ENCODE data around the gene LTBP1. TPM values are rescaled to one million over a fixed set of nuclear protein-coding genes. Genes with fewer than 3 reads are reported as not detected.

The LTBP1 gene
- total RNA-seq, 3 donors from 2014 or later, result 13.3 to 18.7 (median 17.4) TPM

GRCh38 chr2:33371304-33372090 is 424.7 kb downstream of the LTBP1 start:
- Histone ChIP-seq H3K4me1 (no peaks in the 10 kb centered on the region), H3K27me3 (no peaks in the 10 kb centered on the region), H3K9me3 (no peaks in the 10 kb centered on the region), H3K27ac (no peak overlapping the region), H3K4me3 (no peak overlapping the region), H3K36me3 (no peaks in the 10 kb centered on the region)
- intact Hi-C loops (cut with DNase I; ENCODE audit: low total_unique reads), result loop anchor here (5.0 kb wide), 1 partner anchor 154 kb away; no protein-coding TSS in a partner anchor
- no peak for DNase-seq (ENCODE audit: low spot score in 2 of 2)
- no peak for TF ChIP-seq POLR2A (IDR thresholded peaks at IDR 0.05)

GRCh38 chr2:33372940-33373553 is 426.3 kb downstream of the LTBP1 start:
- TF ChIP-seq CTCF (IDR thresholded peaks at IDR 0.05) (peak; percentile 51 to 78 (median 68)), POLR2A (IDR thresholded peaks at IDR 0.05) (no peak)
- Histone ChIP-seq H3K9me3 (no peaks in the 10 kb centered on the region), H3K27me3 (no peaks in the 10 kb centered on the region), H3K36me3 (no peaks in the 10 kb centered on the region), H3K4me1 (no peaks in the 10 kb centered on the region), H3K27ac (no peak overlapping the region), H3K4me3 (no peak overlapping the region)
- DNase-seq (ENCODE audit: low spot score in 2 of 2), result no peak
- intact Hi-C loops (cut with DNase I; ENCODE audit: low total_unique reads), result loop anchor here (5.0 kb wide), 1 partner anchor 156 kb away; no protein-coding TSS in a partner anchor

- Histone ChIP-seq H3K4me1 (no peaks in the 10 kb centered on the region), H3K27me3 (no peaks in the 10 kb centered on the region), H3K4me3 (no peak overlapping the region), H3K36me3 (no peaks in the 10 kb centered on the region), H3K9me3 (no peaks in the 10 kb centered on the region), H3K27ac (no peak overlapping the region)
- DNase-seq (ENCODE audit: low spot score in 2 of 2), result no peak
- intact Hi-C loops (cut with DNase I; ENCODE audit: low total_unique reads), result loop anchor here (5.0 kb wide), 1 partner anchor 157 kb away; no protein-coding TSS in a partner anchor
- TF ChIP-seq CTCF (IDR thresholded peaks at IDR 0.05), result no peak
- TF ChIP-seq POLR2A (IDR thresholded peaks at IDR 0.05), result no peak
- peak in 1 of 3 donors; percentile 48 for TF ChIP-seq POLR2AphosphoS5 (IDR thresholded peaks at IDR 0.05)
Observed at GRCh38 chr2:33373986-33374385, 427.2 kb downstream of the LTBP1 start.

GRCh38 chr2:33375054-33375453 is 428.3 kb downstream of the LTBP1 start:
- Histone ChIP-seq H3K27ac (no peak overlapping the region), H3K4me1 (no peaks in the 10 kb centered on the region), H3K4me3 (no peak overlapping the region), H3K9me3 (no peaks in the 10 kb centered on the region), H3K36me3 (no peaks in the 10 kb centered on the region), H3K27me3 (no peaks in the 10 kb centered on the region)
- DNase-seq (ENCODE audit: low spot score in 2 of 2), result no peak
- TF ChIP-seq CTCF (IDR thresholded peaks at IDR 0.05) (no peak), POLR2AphosphoS5 (IDR thresholded peaks at IDR 0.05) (no peak), POLR2A (IDR thresholded peaks at IDR 0.05) (no peak)
- intact Hi-C loops (cut with DNase I; ENCODE audit: low total_unique reads), result no loop called here

GRCh38 chr2:33377048-33377447 is 430.3 kb downstream of the LTBP1 start:
- DNase-seq (ENCODE audit: low spot score in 2 of 2), result no peak
- no peaks in the 10 kb centered on the region for H3K36me3 ChIP-seq
- no peak for TF ChIP-seq POLR2AphosphoS5 (IDR thresholded peaks at IDR 0.05)
- TF ChIP-seq POLR2A (IDR thresholded peaks at IDR 0.05), result no peak
- no peak for TF ChIP-seq CTCF (IDR thresholded peaks at IDR 0.05)
- no peaks in the 10 kb centered on the region for H3K4me1 ChIP-seq
- no peak overlapping the region for H3K4me3 ChIP-seq
- H3K9me3 ChIP-seq, result no peaks in the 10 kb centered on the region
- H3K27ac ChIP-seq, result no peak overlapping the region
- H3K27me3 ChIP-seq, result no peaks in the 10 kb centered on the region
- intact Hi-C loops (cut with DNase I; ENCODE audit: low total_unique reads), result no loop called here

All from breast epithelium (tissue), 4 donors.